SKM-1 (cell line): ENCODE results near the gene FAM200B.

Experiments
- DNase-seq: peaks from one replicate; lab custom pipeline; 2025; ENCODE audit not compliant: unreplicated experiment; lab: John Stamatoyannopoulos, UW

The FAM200B gene

GRCh38 chr4:15681372-15682241 is at the start of gene FAM200B:
TSS of gene FAM200B (plus strand) at chr4:15681827. CDS start at chr4:15686978, 5,151 bp downstream.
- DNase-seq, result peak; percentile 89

- DNase-seq, result no peak
These were observed 44.8 kb upstream of the FAM200B start for GRCh38 chr4:15636818-15637217.

- DNase-seq, result no peak
These were observed 43.2 kb upstream of the FAM200B start for GRCh38 chr4:15638418-15638817.

GRCh38 chr4:15648600-15648999 is 33.0 kb upstream of the FAM200B start:
- DNase-seq, result no peak

- peak; percentile 12 for DNase-seq
These were observed 31.6 kb upstream of the FAM200B start for GRCh38 chr4:15649914-15650545.

- no peak for DNase-seq
These were observed 30.0 kb upstream of the FAM200B start for GRCh38 chr4:15651676-15652075.

- no peak for DNase-seq
These were observed 29.4 kb upstream of the FAM200B start for GRCh38 chr4:15652191-15652590.

GRCh38 chr4:15652841-15653240 is 28.8 kb upstream of the FAM200B start:
- DNase-seq, result no peak

- no peak for DNase-seq
These were observed 28.2 kb upstream of the FAM200B start for GRCh38 chr4:15653420-15653819.

- DNase-seq, result no peak
These were observed 27.6 kb upstream of the FAM200B start for GRCh38 chr4:15653864-15654592.

GRCh38 chr4:15654593-15655222 is 26.9 kb upstream of the FAM200B start:
- DNase-seq, result no peak

- peak; percentile 59 for DNase-seq
These were observed 26.2 kb upstream of the FAM200B start, which contains the start of gene FBXL5 for GRCh38 chr4:15655223-15656037. TSS of gene FBXL5 (minus strand) at chr4:15655357. CDS start at chr4:15655287, 70 bp downstream.

- DNase-seq, result no peak
These were observed 25.6 kb upstream of the FAM200B start for GRCh38 chr4:15656038-15656470.

- no peak for DNase-seq
These were observed 24.3 kb upstream of the FAM200B start for GRCh38 chr4:15657366-15657765.

- DNase-seq, result no peak
These were observed 23.4 kb upstream of the FAM200B start for GRCh38 chr4:15658136-15658770.

GRCh38 chr4:15658781-15659180 is 22.8 kb upstream of the FAM200B start:
- no peak for DNase-seq

GRCh38 chr4:15659768-15660570 is 21.7 kb upstream of the FAM200B start:
- DNase-seq, result peak; percentile 93

- peak; percentile 72 for DNase-seq
These were observed 15.8 kb upstream of the FAM200B start for GRCh38 chr4:15665753-15666365.
